IgD-negative memory B cell (primary cell): Measurements from ENCODE around the gene SELPLG. TPM values are rescaled to one million over a fixed set of nuclear protein-coding genes. Genes with fewer than 3 reads are reported as not detected.
"Not testable (repeated sequence)": the region's sequence is repeated elsewhere in the genome, so short reads cannot be mapped to it uniquely, and the experiment has no call there.

Experiments used
- H3K27ac Mint-ChIP-seq, 3 donors: one replicate each; pipeline ENCODE4 v1.8.0; 2020 to 2022; ENCODE audit warnings: mild to moderate bottlenecking in 3 of 3, mixed read lengths in 3 of 3, moderate library complexity in 1 of 3
- H3K27me3 Mint-ChIP-seq: one replicate; pipeline ENCODE4 v1.8.0; 2021; ENCODE audit warnings: mixed read lengths
- H3K36me3 Mint-ChIP-seq: one replicate; pipeline ENCODE4 v1.8.0; 2020; ENCODE audit warnings: mild to moderate bottlenecking, mixed read lengths
- H3K4me1 Mint-ChIP-seq, 3 donors: one replicate each; pipeline ENCODE4 v1.8.0; 2020 to 2022; ENCODE audit warnings: mixed read lengths in 3 of 3, mild to moderate bottlenecking in 1 of 3
- H3K4me3 Mint-ChIP-seq, 4 donors: one replicate each; pipeline ENCODE4 v1.8.0; 2020 to 2022; ENCODE audit warnings: mild to moderate bottlenecking in 4 of 4, mixed read lengths in 4 of 4, moderate library complexity in 3 of 4
- H3K9me3 Mint-ChIP-seq, 3 donors: one replicate each; pipeline ENCODE4 v1.8.0; 2020 to 2021; ENCODE audit warnings: mixed read lengths in 3 of 3, mild to moderate bottlenecking in 1 of 3
- polyA plus RNA-seq: library from polyadenylated mRNA; unstranded; fragments of 300-500 nt; fragmentation: Illumina TruSeq; gene quantifications from one replicate; pipeline ENCODE4 v1.2.3, GENCODE V29; 2021

SELPLG gene
- polyA plus RNA-seq, 1 donor from 2014 or later = 37.0 TPM

- Mint-ChIP-seq H3K27me3 (no peaks in the 10 kb centered on the region), H3K4me1 (peaks cover 0 to under 1% (median 0%) of the 10 kb centered on the region in 3 donors), H3K4me3 (no peak overlapping the region), H3K27ac (no peak overlapping the region), H3K9me3 (no peaks in the 10 kb centered on the region), H3K36me3 (no peaks in the 10 kb centered on the region)
These were observed 41.4 kb downstream of the SELPLG start for GRCh38 chr12:108592033-108592909.

- no peak overlapping the region for H3K27ac Mint-ChIP-seq
- H3K4me3 Mint-ChIP-seq = no peak overlapping the region
These were observed 42.3 kb downstream of the SELPLG start for GRCh38 chr12:108591267-108591980.

DNA sequence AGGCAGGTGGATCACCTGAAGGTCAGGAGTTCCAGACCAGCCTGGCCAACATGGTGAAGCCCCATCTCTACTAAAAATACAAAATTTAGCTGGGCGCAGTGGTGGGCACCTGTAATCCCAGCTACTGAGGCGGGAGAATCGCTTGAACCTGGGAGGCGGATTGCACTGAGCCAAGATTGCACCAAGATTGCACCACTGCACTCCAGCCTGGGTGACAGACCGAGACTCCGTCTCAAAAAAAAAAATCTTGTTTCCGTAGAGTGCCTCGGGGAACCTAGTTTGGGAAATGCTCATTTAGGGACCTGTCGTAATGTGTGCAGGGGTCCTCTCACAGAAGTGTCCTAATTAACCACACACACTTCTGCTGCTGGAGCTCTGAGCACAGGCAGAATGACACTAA lies 43.2 kb downstream of the SELPLG start:
- not testable (repeated sequence) for H3K4me1 Mint-ChIP-seq, H3K27ac Mint-ChIP-seq, H3K4me3 Mint-ChIP-seq, H3K27me3 Mint-ChIP-seq, H3K9me3 Mint-ChIP-seq, H3K36me3 Mint-ChIP-seq

More at GRCh38 chr12:108591267-108591980, 42.3 kb downstream of the SELPLG start:
- no peaks in the 10 kb centered on the region for H3K36me3 Mint-ChIP-seq
- H3K9me3 Mint-ChIP-seq = no peaks in the 10 kb centered on the region
- H3K4me1 Mint-ChIP-seq = no peaks in the 10 kb centered on the region
- no peaks in the 10 kb centered on the region for H3K27me3 Mint-ChIP-seq

DNA sequence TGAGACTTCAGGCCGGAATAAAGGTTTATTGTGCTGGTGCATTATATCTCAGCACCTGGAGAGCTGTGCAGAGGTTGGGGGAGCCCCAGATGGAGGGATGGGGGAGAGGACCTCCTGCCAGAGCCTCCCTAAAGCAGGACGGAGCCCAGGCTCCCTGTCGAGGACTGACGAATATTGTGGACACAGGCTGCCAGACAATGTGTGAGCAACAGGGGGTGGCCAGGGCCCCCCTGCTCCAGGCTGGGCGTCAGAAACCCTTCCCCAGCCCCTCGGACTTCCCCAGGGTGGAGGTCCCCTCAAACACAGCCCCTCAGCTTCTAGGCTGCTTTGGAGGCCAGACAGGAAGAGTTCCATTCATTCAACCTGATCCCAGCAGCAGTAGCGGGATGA lies 43.9 kb downstream of the SELPLG start:
- Mint-ChIP-seq H3K27me3 (no peaks in the 10 kb centered on the region), H3K4me1 (no peaks in the 10 kb centered on the region), H3K4me3 (no peak overlapping the region), H3K9me3 (no peaks in the 10 kb centered on the region), H3K36me3 (no peaks in the 10 kb centered on the region), H3K27ac (no peak overlapping the region)

DNA sequence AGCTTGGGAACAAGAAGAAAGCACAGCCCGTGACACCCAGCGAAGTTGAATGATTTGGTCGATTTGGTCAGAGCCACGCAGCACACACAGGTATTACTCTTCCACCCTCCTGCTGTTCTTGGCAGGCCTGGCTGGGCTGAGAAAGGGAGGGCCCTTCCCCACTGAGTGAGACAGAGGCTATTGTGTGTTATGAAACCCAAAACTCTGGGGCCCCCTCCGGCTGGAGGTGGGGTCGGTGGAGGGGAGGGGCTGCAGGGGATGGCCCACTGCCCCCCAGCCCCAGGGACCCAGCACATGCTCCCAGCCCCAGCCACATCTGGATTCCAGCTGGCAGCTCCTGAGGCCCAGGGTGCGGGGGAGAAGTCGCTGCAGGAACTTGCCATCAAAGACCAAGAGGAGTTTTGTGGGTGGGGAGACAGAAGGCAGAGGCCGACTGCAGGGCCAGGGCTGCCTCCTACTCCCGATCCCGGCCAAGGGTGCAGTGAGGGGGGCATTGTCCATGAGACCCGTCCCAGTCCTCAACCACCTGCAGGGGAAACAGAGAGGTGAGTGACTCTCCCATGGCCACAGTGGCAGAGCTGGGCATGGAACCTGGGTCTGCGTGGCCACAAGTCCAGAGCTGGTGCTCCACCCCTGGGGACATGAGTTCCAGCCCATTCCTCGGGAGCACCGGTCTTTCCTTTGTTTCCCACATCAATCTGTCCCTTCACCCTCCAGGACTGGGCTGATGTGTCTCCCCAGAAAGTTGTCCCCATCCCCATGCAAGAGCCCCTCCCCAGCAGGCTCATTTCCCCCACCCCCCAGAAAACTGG lies 44.5 kb downstream of the SELPLG start:
- Mint-ChIP-seq H3K9me3 (no peaks in the 10 kb centered on the region), H3K4me1 (no peaks in the 10 kb centered on the region), H3K4me3 (no peak overlapping the region), H3K27ac (no peak overlapping the region), H3K27me3 (no peaks in the 10 kb centered on the region), H3K36me3 (no peaks in the 10 kb centered on the region)

DNA sequence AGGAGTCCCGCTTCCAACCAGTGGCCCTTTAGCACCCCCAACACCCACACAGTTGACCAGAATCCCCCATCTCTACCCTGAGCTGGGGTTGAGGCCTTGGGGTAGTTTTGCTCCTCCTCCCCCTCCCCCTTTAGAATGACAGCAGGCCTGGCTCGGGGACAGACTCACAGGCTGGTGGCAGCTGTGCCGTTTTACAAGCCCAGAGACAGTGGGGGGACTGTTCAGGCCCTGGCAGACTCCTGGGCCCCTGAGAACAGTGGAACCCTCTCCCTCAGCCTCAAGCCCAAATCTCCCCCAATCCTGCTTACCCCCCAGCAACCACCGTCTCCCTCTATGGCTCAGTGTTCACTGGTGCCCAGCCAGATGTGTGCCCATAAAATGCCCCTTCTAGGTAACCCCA lies 45.9 kb downstream of the SELPLG start:
- no peaks in the 10 kb centered on the region for H3K27me3 Mint-ChIP-seq

GRCh38 chr12:108586306-108586705 lies 47.4 kb downstream of the SELPLG start:
- Mint-ChIP-seq H3K27ac (no peak overlapping the region), H3K9me3 (no peaks in the 10 kb centered on the region), H3K27me3 (no peaks in the 10 kb centered on the region), H3K36me3 (no peaks in the 10 kb centered on the region), H3K4me3 (no peak overlapping the region), H3K4me1 (no peaks in the 10 kb centered on the region)

More for the DNA sequence above, 45.9 kb downstream of the SELPLG start:
- Mint-ChIP-seq H3K9me3 (no peaks in the 10 kb centered on the region), H3K4me1 (no peaks in the 10 kb centered on the region), H3K27ac (no peak overlapping the region), H3K36me3 (no peaks in the 10 kb centered on the region), H3K4me3 (no peak overlapping the region)

DNA sequence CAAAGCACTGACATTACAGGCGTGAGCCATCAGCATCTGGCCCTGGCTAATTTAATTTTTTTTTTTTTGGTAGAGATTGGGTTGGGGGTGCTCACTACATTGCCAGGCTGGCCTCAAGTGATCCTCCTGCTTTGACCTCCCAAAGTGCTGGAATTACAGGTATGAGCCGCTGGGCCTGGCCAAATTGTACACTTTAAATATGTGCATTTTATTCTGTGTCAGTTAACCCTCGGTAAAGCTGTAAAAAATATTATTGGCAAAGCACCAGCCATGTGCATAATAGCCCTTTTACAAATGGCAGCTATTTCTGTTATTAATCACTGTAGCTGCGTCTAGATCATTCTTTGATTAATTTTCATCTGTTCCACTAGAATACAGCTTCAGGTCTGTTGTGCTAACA lies 47.8 kb downstream of the SELPLG start:
- Mint-ChIP-seq H3K4me1 (no peaks in the 10 kb centered on the region), H3K9me3 (no peaks in the 10 kb centered on the region), H3K36me3 (no peaks in the 10 kb centered on the region), H3K27ac (no peak overlapping the region), H3K4me3 (no peak overlapping the region), H3K27me3 (no peaks in the 10 kb centered on the region)

GRCh38 chr12:108584456-108585065 lies 49.1 kb downstream of the SELPLG start:
- Mint-ChIP-seq H3K4me1 (peaks cover 0 to 2% (median under 1%) of the 10 kb centered on the region in 3 donors), H3K9me3 (no peaks in the 10 kb centered on the region), H3K27me3 (no peaks in the 10 kb centered on the region), H3K27ac (peak overlapping the region in 1 of 3 donors; percentile 59), H3K4me3 (no peak overlapping the region), H3K36me3 (no peaks in the 10 kb centered on the region)

- Mint-ChIP-seq H3K27me3 (no peaks in the 10 kb centered on the region), H3K27ac (peak overlapping the region in 1 of 3 donors; percentile 59), H3K4me3 (no peak overlapping the region), H3K4me1 (peaks cover 0 to 6% (median 5%) of the 10 kb centered on the region in 3 donors), H3K9me3 (no peaks in the 10 kb centered on the region), H3K36me3 (no peaks in the 10 kb centered on the region)
These were observed 49.7 kb downstream of the SELPLG start for GRCh38 chr12:108583991-108584390.

GRCh38 chr12:108582978-108583770 lies 50.5 kb downstream of the SELPLG start:
- peaks cover 0 to 2% (median 0%) of the 10 kb centered on the region in 3 donors for H3K9me3 Mint-ChIP-seq

DNA sequence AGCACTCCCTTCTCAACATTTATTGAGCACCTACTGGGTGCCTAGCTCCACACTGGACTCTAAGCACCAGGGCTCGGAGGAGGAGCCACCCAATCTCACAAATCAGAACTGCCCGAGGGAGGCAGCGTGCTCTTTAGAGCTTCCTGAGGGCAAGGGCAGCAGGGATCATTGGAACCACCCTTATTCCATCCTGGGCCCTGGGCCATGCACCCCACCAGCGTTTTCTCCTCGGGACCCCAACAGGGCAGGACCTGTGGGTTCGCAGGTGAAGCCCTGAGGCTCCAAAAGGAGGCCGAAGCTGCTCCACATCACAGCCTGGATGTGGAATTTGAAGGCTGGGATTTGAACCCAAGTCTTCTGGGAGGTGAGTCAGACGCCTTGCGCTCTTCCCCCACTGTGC lies 51.2 kb downstream of the SELPLG start:
- Mint-ChIP-seq H3K4me3 (no peak overlapping the region), H3K27ac (no peak overlapping the region), H3K27me3 (no peaks in the 10 kb centered on the region), H3K9me3 (peaks cover 0 to 2% (median 0%) of the 10 kb centered on the region in 3 donors), H3K4me1 (peaks cover 0 to 11% (median 8%) of the 10 kb centered on the region in 3 donors), H3K36me3 (no peaks in the 10 kb centered on the region)

More at GRCh38 chr12:108582978-108583770, 50.5 kb downstream of the SELPLG start:
- H3K36me3 Mint-ChIP-seq = no peaks in the 10 kb centered on the region
- H3K27me3 Mint-ChIP-seq = no peaks in the 10 kb centered on the region
- peaks cover 0 to 8% (median 5%) of the 10 kb centered on the region in 3 donors for H3K4me1 Mint-ChIP-seq
- no peak overlapping the region for H3K4me3 Mint-ChIP-seq
- no peak overlapping the region for H3K27ac Mint-ChIP-seq

DNA sequence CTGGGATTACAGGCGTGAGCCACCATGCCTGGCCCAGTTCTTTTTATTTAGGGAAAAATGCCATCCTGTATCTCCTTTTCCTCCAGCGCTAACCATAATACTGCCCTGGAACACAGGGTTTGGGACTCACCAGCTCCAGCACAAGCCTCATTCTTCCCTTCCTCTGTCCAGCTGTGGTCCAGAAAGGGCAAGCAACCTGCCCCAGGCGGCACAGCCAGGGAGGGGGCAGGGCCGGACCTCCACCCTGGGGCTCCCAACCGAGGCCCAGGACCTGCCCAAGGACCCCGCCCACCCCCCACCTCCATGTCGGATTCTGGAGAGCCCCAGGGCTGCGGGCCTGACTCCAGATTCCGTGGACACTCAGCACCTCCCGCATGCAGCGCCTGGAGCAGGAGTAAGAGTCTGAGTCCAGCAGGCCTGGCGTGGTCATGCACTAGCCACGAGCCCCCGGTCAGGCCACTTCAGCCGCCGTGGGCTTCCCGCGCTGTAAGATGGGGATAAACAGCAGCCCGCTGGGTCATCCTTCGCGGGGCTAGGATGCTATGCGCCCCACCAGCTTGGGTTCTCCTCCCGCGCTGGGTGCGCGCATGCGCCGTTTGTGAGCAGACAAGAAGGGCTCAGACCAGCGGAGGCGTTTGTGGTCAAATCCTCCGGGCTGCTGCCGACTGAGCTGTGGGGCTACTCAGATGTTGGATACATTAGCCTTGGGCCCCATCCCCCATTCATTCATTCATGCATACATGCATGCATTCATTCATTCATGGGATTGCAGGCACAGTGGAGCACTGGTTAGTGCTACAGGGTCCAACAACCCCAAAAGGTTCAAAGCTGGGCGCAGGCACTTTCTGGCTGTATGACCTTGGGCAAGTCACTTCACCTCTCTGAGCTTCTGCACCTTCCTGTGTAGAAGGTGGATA lies 52.1 kb downstream of the SELPLG start:
- no peak overlapping the region for H3K27ac Mint-ChIP-seq
- H3K9me3 Mint-ChIP-seq = peaks cover 0 to 2% (median 0%) of the 10 kb centered on the region in 3 donors
- H3K27me3 Mint-ChIP-seq = no peaks in the 10 kb centered on the region
- no peak overlapping the region for H3K4me3 Mint-ChIP-seq
- no peaks in the 10 kb centered on the region for H3K36me3 Mint-ChIP-seq
- H3K4me1 Mint-ChIP-seq = peaks cover 0 to 12% (median 8%) of the 10 kb centered on the region in 3 donors
